ENCODE measurements around the gene TAF4.

The TAF4 gene

DNA sequence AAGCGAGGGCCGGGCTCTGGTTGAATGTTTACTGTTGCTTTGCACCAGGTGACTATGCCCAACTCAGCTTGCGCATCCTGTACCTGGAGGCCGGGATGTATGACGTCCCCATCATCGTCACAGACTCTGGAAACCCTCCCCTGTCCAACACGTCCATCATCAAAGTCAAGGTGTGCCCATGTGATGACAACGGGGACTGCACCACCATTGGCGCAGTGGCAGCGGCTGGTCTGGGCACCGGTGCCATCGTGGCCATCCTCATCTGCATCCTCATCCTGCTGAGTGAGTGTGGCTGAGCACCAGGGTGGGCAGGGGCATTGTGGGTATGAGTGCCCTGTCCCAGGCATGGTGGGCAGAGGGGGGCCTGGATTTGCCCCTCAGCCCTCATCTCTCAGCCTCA, 136.1 kb downstream of the TAF4 start:
- DNase-seq, result no peak

DNA sequence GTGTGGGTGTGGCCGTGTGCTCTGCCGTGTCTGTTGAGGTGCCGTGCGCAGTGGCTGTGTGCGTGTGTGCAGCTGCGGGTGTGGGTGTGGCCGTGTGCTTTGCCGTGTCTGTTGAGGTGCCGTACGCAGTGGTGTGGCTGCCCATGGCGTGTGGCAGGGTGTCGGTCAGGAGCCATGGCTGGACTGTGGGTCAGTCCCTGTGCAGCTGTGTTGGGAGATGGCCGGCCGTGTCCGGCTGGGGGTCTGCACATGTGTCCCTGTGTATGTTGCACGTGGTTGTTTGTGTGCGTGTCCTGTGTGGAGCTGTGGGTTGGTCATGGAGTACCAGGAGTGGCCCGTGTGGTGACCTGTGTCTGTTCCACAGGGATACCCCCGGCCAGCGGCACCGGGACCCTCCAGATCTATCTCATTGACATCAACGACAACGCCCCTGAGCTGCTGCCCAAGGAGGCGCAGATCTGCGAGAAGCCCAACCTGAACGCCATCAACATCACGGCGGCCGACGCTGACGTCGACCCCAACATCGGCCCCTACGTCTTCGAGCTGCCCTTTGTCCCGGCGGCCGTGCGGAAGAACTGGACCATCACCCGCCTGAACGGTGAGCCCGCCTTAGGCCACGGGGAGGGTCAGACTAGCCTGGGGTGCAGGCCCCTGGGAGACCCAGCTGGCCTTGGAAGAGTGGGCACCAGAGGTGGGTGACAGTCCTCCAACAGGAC, 137.7 kb downstream of the TAF4 start:
- no peak for DNase-seq

DNA sequence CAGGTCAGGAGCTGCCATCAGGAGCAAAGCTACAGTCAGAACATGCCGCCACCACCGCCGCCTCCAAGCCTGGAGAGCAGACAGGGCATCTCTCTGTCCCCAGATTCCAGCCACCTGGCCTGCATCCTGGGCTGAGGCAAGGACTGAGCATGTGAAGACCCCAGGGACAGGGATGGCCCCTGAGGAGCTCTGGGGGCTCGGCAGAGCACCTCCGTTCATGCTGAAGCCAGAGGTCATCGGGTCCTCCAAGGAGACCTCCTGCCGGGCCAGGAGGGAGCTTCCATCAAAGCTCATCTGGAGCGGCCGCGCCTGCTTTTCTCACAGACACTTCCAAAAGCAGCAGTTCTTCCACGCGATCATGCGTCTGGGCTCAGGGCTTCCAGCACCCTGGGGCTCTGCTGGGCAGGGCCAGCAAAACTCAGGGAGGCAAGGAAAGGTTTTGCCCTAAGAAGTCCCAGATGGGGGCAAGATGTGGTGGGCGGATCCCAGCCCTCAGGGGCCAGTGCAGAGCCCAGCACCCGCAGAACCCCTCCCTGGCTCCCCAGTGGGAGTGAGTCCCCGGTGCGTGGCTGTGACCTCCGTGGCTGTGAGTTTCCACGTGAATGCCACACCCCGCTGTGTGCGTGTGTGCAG, 138.4 kb downstream of the TAF4 start:
- no peak for DNase-seq

DNA sequence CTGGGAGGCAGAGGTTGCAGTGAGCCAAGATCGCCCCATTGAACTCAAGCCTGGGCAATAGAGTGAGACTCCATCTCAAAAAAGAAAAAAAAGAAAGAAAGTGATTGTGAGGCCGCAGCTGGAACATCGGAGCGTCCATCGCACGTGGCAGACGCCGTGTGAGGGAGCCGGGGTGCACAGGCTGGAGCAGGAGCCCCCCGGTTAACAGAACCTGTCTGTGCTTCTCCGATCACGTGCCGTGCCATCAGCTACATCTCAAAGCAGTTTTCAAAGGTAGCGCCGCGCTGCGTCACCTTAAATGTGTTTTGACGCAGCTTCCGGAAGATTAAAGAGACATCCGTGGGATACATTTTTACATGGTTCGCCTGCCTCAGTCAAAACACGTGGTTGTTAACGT, 138.9 kb downstream of the TAF4 start:
- DNase-seq, result no peak

DNA sequence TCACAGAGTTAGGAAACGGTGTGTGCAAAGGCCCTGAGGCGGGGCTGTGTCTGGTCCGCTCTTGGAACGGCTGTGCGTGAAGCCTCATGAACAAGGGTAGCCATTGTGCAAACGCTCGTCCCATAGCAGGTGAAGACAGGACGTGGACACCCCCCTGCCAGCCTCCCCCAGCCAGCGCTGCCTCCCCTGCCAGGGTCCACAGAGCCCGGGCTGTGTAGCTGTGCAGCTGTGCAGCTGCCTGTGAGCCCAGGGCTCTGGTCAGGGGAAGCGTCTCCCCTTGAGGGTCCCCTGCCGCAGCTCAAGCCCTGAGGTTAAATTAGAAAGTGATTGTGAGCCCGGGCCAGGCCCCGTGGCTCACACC, 139.4 kb downstream of the TAF4 start:
- no peak for DNase-seq

DNA sequence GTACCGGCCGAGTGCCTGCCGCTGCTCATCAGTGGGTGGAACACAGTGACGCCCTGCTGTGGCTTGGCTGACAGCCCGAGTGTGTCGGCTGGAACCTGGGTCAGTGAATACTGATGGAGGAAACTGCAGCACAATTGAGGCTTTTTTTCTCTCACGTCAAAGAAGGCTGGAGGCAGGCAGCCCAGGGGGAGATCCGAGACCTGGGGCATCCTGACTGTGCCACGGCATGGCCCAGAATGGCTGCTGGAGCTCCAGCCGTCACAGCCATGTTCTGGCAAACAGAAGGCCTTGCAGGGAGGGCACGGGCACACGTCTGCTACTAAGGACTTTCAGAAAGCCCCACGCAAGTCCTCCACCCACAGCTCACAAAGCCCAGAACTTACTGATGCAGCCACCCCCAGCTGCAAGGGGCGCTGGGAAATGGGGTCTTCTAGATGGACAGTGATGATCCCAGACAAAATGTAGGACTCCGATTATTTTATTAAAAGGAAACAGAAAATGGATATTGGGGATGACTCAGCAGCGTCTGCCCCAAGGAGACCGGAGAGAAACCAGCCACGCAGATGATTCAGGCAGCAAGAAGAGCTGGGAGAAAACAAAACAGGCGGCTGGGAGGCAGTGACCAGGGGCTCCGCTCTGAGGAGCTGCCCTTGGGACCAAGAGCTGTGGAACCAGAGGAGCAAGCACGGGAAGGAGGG, 140.0 kb downstream of the TAF4 start:
- no peak for DNase-seq

DNA sequence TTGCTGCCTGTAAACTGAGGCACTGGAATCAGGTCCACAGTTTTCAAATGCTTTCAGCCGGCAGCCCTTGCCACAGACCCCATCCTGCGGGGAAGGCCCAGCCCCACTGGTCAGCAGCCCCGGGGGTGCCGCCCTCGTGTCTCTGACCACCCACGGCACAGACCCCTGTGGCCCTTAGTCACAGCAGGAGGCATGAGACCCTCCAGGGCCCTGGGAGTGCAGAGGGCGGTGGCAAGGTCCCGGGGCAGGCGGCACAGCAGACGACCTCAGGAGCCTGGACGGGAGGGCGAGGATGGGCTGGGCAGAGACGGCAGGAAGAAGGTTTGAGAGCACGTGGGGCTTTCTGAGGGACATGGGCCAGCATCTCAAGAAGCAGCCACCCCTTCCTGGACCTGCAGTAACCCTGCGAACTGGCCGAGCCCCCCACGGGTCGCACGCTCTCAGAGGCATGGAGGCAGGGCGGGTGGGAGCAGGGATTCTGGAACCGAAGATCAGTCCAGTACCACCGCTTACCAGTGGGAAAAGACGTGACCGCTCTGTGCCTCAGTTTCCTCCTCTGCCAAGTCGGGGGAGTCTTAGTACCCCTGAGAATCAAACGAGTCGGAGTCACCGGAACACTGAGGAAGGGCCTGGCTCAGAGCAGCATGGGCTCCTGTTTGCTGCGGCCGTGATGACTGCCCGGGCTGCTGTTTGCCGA, 140.7 kb downstream of the TAF4 start:
- no peak for DNase-seq
